DOHH2 (cell line): Measurements from ENCODE around the gene LRCH1.

Experiments used
- H3F3A ChIP-seq: fragments of 200-600 bp; sonication (generic), shearing (Covaris generic); 2 replicates; pipeline ENCODE4 v1.6.0; 2016; ENCODE audit warnings: antibody characterized with exemption, mild to moderate bottlenecking; ENCODE audit not compliant: control insufficient read depth, insufficient read depth
- H3K27ac ChIP-seq: fragments of 200-600 bp; sonication (generic); 2 replicates; pipeline ENCODE4 v1.5.1; 2014; ENCODE audit warnings: low read depth, mild to moderate bottlenecking, low read length, moderate library complexity
- H3K27me3 ChIP-seq: fragments of 200-600 bp; sonication (generic); 2 replicates; pipeline ENCODE4 v1.6.1; 2014; ENCODE audit warnings: mild to moderate bottlenecking, low read length, mixed read lengths; ENCODE audit not compliant: control insufficient read depth
- H3K36me3 ChIP-seq: fragments of 200-600 bp; sonication (generic); 2 replicates; pipeline ENCODE4 v1.6.1; 2014; ENCODE audit warnings: mild to moderate bottlenecking, low read length, moderate library complexity, mixed read lengths; ENCODE audit not compliant: control insufficient read depth
- H3K4me1 ChIP-seq: fragments of 200-600 bp; sonication (generic); 2 replicates; pipeline ENCODE4 v1.6.1; 2014; ENCODE audit warnings: mild to moderate bottlenecking, low read length, mixed read lengths; ENCODE audit not compliant: control insufficient read depth
- H3K4me2 ChIP-seq: fragments of 200-600 bp; sonication (generic); 2 replicates; pipeline ENCODE4 v1.6.0; 2014; ENCODE audit warnings: mild to moderate bottlenecking, low read length, moderate library complexity
- H3K4me3 ChIP-seq: fragments of 200-600 bp; sonication (generic); 2 replicates; pipeline ENCODE4 v1.5.1; 2014; ENCODE audit warnings: mild to moderate bottlenecking, low read length, mixed read lengths
- H3K79me2 ChIP-seq: fragments of 200-600 bp; sonication (generic); 2 replicates; pipeline ENCODE4 v1.6.1; 2014; ENCODE audit warnings: mild to moderate bottlenecking, low read length, mixed read lengths; ENCODE audit not compliant: control insufficient read depth
- H3K9me2 ChIP-seq: fragments of 200-600 bp; sonication (generic); replicated peaks from 2 replicates; pipeline ENCODE4 v1.6.1; 2014; ENCODE audit warnings: mild to moderate bottlenecking, low read length, mixed read lengths; ENCODE audit not compliant: control insufficient read depth
- H3K9me3 ChIP-seq: fragments of 200-600 bp; sonication (generic); 2 replicates; pipeline ENCODE4 v1.6.1; 2014; ENCODE audit warnings: antibody characterized with exemption, low read length, mixed read lengths; ENCODE audit not compliant: control insufficient read depth, insufficient read depth
- H4K20me1 ChIP-seq: fragments of 200-600 bp; sonication (generic); 2 replicates; pipeline ENCODE4 v1.6.0; 2014; ENCODE audit warnings: low read depth, mild to moderate bottlenecking, antibody characterized with exemption, low read length, moderate library complexity; ENCODE audit not compliant: control insufficient read depth, insufficient read depth
- EZH2phosphoT487 ChIP-seq: fragments of 200-600 bp; sonication (generic); IDR thresholded peaks from 2 replicates; pipeline ENCODE4 v1.6.1; 2017; ENCODE audit warnings: borderline replicate concordance, mild to moderate bottlenecking, antibody characterized with exemption, low read length, moderate library complexity, mixed read lengths
- TF ChIP-seq, protein P1 (sequence below): fragments of 200-600 bp; sonication (generic); IDR thresholded peaks from one replicate; pipeline ENCODE4 v1.5.1; 2014; ENCODE audit warnings: antibody characterized with exemption, mild to moderate bottlenecking, low read depth, low read length; ENCODE audit not compliant: poor library complexity, severe bottlenecking

LRCH1 gene

DNA sequence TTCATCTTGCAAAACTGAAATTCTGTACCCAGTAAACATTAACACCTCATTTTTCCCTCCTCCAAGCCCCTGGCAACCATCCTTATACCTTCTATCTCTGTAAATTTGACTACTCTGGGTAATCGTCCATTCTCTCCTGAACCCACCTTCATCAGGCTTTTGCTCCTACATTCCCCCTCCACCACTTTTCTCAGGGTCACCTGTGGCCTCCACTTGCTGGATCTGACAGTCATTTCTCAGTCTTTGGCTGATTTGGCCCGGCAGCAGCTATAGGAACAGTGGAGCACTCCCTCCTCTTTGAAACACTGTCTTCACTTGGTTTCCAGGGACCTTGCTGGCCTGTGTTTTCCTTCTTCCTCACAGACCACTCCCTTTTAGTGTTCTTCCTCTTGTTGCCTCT lies 83.5 kb downstream of the LRCH1 start:
- no peak overlapping the region for H3K4me3 ChIP-seq

DNA sequence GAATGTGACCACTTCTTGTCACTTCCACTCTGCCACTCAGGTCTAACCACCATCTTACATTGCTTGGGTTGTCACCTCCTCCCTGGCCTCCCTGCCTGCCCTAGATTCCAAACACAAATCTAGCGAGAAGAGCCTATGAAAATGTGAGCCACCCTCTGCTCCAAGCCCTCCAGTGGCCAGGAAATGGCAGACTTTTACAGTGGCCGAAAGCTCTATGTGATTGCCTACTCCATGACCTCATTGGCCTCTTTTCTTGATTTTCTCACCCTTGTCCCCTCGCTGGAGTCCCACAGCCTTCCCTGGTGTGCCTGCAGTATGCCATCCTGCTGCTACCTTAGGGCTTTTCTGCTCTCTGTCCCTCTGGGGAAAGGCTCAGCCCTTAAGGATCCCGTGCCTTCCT lies 84.2 kb downstream of the LRCH1 start:
- Histone ChIP-seq H3K9me3 (no peaks in the 10 kb centered on the region), H3K27ac (no peak overlapping the region), H3K4me2 (no peak overlapping the region), H3F3A (no peaks in the 10 kb centered on the region), H3K79me2 (peaks cover 89% of the 10 kb centered on the region), H4K20me1 (no peaks in the 10 kb centered on the region; the same call in 1 of the 2 replicates), H3K36me3 (no peaks in the 10 kb centered on the region), H3K4me3 (no peak overlapping the region), H3K9me2 (no peaks in the 10 kb centered on the region), H3K4me1 (peaks cover 9% of the 10 kb centered on the region), H3K27me3 (no peaks in the 10 kb centered on the region)
- TF ChIP-seq, protein P1, sequence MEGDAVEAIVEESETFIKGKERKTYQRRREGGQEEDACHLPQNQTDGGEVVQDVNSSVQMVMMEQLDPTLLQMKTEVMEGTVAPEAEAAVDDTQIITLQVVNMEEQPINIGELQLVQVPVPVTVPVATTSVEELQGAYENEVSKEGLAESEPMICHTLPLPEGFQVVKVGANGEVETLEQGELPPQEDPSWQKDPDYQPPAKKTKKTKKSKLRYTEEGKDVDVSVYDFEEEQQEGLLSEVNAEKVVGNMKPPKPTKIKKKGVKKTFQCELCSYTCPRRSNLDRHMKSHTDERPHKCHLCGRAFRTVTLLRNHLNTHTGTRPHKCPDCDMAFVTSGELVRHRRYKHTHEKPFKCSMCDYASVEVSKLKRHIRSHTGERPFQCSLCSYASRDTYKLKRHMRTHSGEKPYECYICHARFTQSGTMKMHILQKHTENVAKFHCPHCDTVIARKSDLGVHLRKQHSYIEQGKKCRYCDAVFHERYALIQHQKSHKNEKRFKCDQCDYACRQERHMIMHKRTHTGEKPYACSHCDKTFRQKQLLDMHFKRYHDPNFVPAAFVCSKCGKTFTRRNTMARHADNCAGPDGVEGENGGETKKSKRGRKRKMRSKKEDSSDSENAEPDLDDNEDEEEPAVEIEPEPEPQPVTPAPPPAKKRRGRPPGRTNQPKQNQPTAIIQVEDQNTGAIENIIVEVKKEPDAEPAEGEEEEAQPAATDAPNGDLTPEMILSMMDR = no peak
- no peak for TF ChIP-seq EZH2phosphoT487

More for the DNA sequence above, 83.5 kb downstream of the LRCH1 start:
- Histone ChIP-seq H3K27ac (no peak overlapping the region), H3K4me2 (no peak overlapping the region), H3K9me3 (no peaks in the 10 kb centered on the region), H4K20me1 (no peaks in the 10 kb centered on the region), H3K79me2 (peaks cover 88% of the 10 kb centered on the region), H3K36me3 (no peaks in the 10 kb centered on the region), H3F3A (no peaks in the 10 kb centered on the region), H3K4me1 (peaks cover 9% of the 10 kb centered on the region), H3K27me3 (no peaks in the 10 kb centered on the region), H3K9me2 (no peaks in the 10 kb centered on the region)
- TF ChIP-seq, protein P1 = no peak
- TF ChIP-seq EZH2phosphoT487 = no peak

DNA sequence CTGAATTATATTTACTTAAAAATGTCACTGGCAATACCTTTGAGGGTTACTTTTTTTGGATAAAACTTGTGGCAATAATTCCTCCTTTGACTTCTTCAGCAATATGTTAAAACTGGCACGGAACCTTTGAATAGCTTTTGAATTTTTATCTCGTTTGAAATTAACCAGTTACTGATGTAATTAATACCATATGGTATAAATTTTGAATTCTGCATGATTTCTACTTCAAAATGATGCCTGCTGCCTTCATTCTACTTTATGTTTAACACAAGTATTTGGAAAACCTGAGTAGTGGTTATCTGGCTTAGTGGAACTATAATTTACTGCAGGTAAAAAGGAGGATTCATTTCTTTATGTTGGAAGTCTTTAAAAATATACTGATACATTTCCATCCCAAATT lies 85.3 kb downstream of the LRCH1 start:
- Histone ChIP-seq H3K9me2 (no peaks in the 10 kb centered on the region), H3K36me3 (no peaks in the 10 kb centered on the region), H3F3A (no peaks in the 10 kb centered on the region), H3K4me2 (no peak overlapping the region), H3K27me3 (no peaks in the 10 kb centered on the region), H3K4me3 (no peak overlapping the region), H3K79me2 (peaks cover 91% of the 10 kb centered on the region), H4K20me1 (no peaks in the 10 kb centered on the region; the same call in 1 of the 2 replicates), H3K27ac (no peak overlapping the region), H3K9me3 (no peaks in the 10 kb centered on the region), H3K4me1 (peaks cover 9% of the 10 kb centered on the region)
- no peak for TF ChIP-seq EZH2phosphoT487
- TF ChIP-seq, protein P1 = no peak
